CD4-positive, alpha-beta T cell treated with Interleukin-1 beta for 1 hour (primary cell): ENCODE results near the gene GLCCI1.
"Not testable (repeated sequence)": the region's sequence is repeated elsewhere in the genome, so short reads cannot be mapped to it uniquely, and the experiment has no call there.

Source experiments
- DNase-seq, 2 donors: peaks; one replicate each; pipeline ENCODE4 v3.0.0-alpha.2; 2020 to 2022

GLCCI1 gene

GRCh38 chr7:7990441-7990761, 21.8 kb downstream of the GLCCI1 start:
- DNase-seq: no peak

- DNase-seq: no peak
Measured at GRCh38 chr7:7992506-7992905, 23.9 kb downstream of the GLCCI1 start.

GRCh38 chr7:7995348-7995747, 26.8 kb downstream of the GLCCI1 start:
- DNase-seq: not testable (repeated sequence)

- no peak for DNase-seq
Measured at GRCh38 chr7:7996568-7996967, 28.0 kb downstream of the GLCCI1 start.

GRCh38 chr7:8000315-8000941, 31.8 kb downstream of the GLCCI1 start:
- DNase-seq: no peak

- DNase-seq: no peak
Measured at GRCh38 chr7:8003077-8003476, 34.5 kb downstream of the GLCCI1 start.

GRCh38 chr7:8005279-8005678, 36.7 kb downstream of the GLCCI1 start:
- DNase-seq: no peak

GRCh38 chr7:8014399-8014798, 45.8 kb downstream of the GLCCI1 start:
- no peak for DNase-seq

- peak in 1 of 2 donors; percentile 59 for DNase-seq
Measured at GRCh38 chr7:8015100-8015745, 46.6 kb downstream of the GLCCI1 start.

- DNase-seq: no peak
Measured at GRCh38 chr7:8015746-8016120, 47.1 kb downstream of the GLCCI1 start.

GRCh38 chr7:8017423-8017822, 48.8 kb downstream of the GLCCI1 start:
- DNase-seq: no peak

GRCh38 chr7:8018961-8019360, 50.4 kb downstream of the GLCCI1 start:
- no peak for DNase-seq

- DNase-seq: no peak
Measured at GRCh38 chr7:8022628-8023027, 54.0 kb downstream of the GLCCI1 start.

GRCh38 chr7:8035192-8035591, 66.6 kb downstream of the GLCCI1 start:
- no peak for DNase-seq

- peak in 1 of 2 donors; percentile 60 for DNase-seq
Measured at GRCh38 chr7:8035647-8036518, 67.3 kb downstream of the GLCCI1 start.

- DNase-seq: no peak
Measured at GRCh38 chr7:8037151-8037550, 68.6 kb downstream of the GLCCI1 start.

- DNase-seq: no peak
Measured at GRCh38 chr7:8040768-8041369, 72.3 kb downstream of the GLCCI1 start.

- DNase-seq: no peak
Measured at GRCh38 chr7:8042796-8043535, 74.4 kb downstream of the GLCCI1 start.

- no peak for DNase-seq
Measured at GRCh38 chr7:8044761-8045430, 76.3 kb downstream of the GLCCI1 start.

GRCh38 chr7:8048067-8048466, 79.5 kb downstream of the GLCCI1 start:
- not testable (repeated sequence) for DNase-seq

GRCh38 chr7:8051373-8051772, 82.8 kb downstream of the GLCCI1 start:
- DNase-seq: no peak

- DNase-seq: no peak
Measured at GRCh38 chr7:8051998-8052397, 83.4 kb downstream of the GLCCI1 start.
